Neural progenitor cell (in vitro differentiated cells): ENCODE data around the gene CPHXL. TPM values are rescaled to one million over a fixed set of nuclear protein-coding genes. Genes with fewer than 3 reads are reported as not detected.

Experiments used
- DNase-seq: peaks from one replicate; pipeline ENCODE4 v3.0.0-alpha.2; 2016; ENCODE audit warnings: low spot score
- H2AFZ ChIP-seq: fragments of 200-600 bp; sonication (generic); replicated peaks from 2 replicates; pipeline ENCODE4 v1.6.1; 2016; ENCODE audit warnings: antibody characterized with exemption
- H3F3A ChIP-seq: fragments of 200-600 bp; sonication (generic); 2 replicates; pipeline ENCODE4 v1.6.1; 2016; ENCODE audit warnings: antibody characterized with exemption, low read depth
- H3K27ac ChIP-seq: fragments of 200-600 bp; sonication (generic); 2 replicates; pipeline ENCODE4 v1.5.1; 2016; ENCODE audit warnings: mild to moderate bottlenecking
- H3K27me3 ChIP-seq: fragments of 200-600 bp; sonication (generic); 2 replicates; pipeline ENCODE4 v1.6.1; 2016; ENCODE audit warnings: mild to moderate bottlenecking, moderate library complexity
- H3K36me3 ChIP-seq: fragments of 200-600 bp; sonication (generic); 2 replicates; pipeline ENCODE4 v1.5.1; 2016
- H3K4me1 ChIP-seq: fragments of 200-600 bp; sonication (generic); 2 replicates; pipeline ENCODE4 v1.6.1; 2016; ENCODE audit warnings: mixed run types
- H3K4me2 ChIP-seq: fragments of 200-600 bp; sonication (generic); 2 replicates; pipeline ENCODE4 v1.6.1; 2016
- H3K4me3 ChIP-seq: fragments of 200-600 bp; sonication (generic); 2 replicates; pipeline ENCODE4 v1.5.1; 2016
- H3K79me2 ChIP-seq: fragments of 200-600 bp; sonication (generic); 2 replicates; pipeline ENCODE4 v1.6.1; 2016; ENCODE audit warnings: low read depth
- H3K9ac ChIP-seq: fragments of 200-600 bp; sonication (generic); 2 replicates; pipeline ENCODE4 v1.6.1; 2016
- H3K9me3 ChIP-seq: fragments of 200-600 bp; sonication (generic); 2 replicates; pipeline ENCODE4 v1.5.1; 2016; ENCODE audit warnings: low read depth
- H4K20me1 ChIP-seq: fragments of 200-600 bp; sonication (generic); 2 replicates; pipeline ENCODE4 v1.6.1; 2016; ENCODE audit warnings: low read depth
- H3K27ac Mint-ChIP-seq: 3 replicates; pipeline ENCODE4 v1.8.0; 2021; ENCODE audit warnings: mixed read lengths
- H3K27me3 Mint-ChIP-seq: 2 replicates; pipeline ENCODE4 v1.8.0; 2022; ENCODE audit warnings: low read depth, mild to moderate bottlenecking, inconsistent platforms, moderate library complexity, mixed read lengths; ENCODE audit not compliant: insufficient read depth
- H3K36me3 Mint-ChIP-seq: 3 replicates; pipeline ENCODE4 v1.8.0; 2021; ENCODE audit warnings: mixed read lengths
- H3K4me1 Mint-ChIP-seq: 3 replicates; pipeline ENCODE4 v1.8.0; 2021; ENCODE audit warnings: mixed read lengths
- H3K4me3 Mint-ChIP-seq: 3 replicates; pipeline ENCODE4 v1.8.0; 2021; ENCODE audit warnings: mild to moderate bottlenecking, moderate library complexity, mixed read lengths
- H3K9me3 Mint-ChIP-seq: 3 replicates; pipeline ENCODE4 v1.8.0; 2020; ENCODE audit warnings: mixed read lengths
- CTCF ChIP-seq: fragments of 200-600 bp; sonication (generic); IDR thresholded peaks from 2 replicates; pipeline ENCODE4 v1.5.1; 2017; ENCODE audit warnings: antibody characterized with exemption, mild to moderate bottlenecking
- EZH2 ChIP-seq: fragments of 200-600 bp; sonication (generic); IDR thresholded peaks from 2 replicates; pipeline ENCODE4 v1.6.1; 2017; ENCODE audit warnings: antibody characterized with exemption, mild to moderate bottlenecking, moderate library complexity
- EZH2phosphoT487 ChIP-seq: fragments of 200-600 bp; sonication (generic); IDR thresholded peaks from 2 replicates; pipeline ENCODE4 v1.6.1; 2017; ENCODE audit warnings: antibody characterized with exemption
- total RNA-seq: library from RNA; depleted of rRNA; stranded (reverse); fragments of >200 nt; gene quantifications from 2 replicates; pipeline ENCODE4 v1.2.3, GENCODE V29; 2015; ENCODE audit warnings: low replicate concordance

CPHXL gene
- total RNA-seq, 1 donor from 2014 or later = not detected

- no peaks in the 10 kb centered on the region for H3K4me1 ChIP-seq
- no peak for DNase-seq
- H3K4me1 Mint-ChIP-seq = peaks cover 2% of the 10 kb centered on the region
- no peaks in the 10 kb centered on the region for H3F3A ChIP-seq
- no peaks in the 10 kb centered on the region for H3K36me3 Mint-ChIP-seq
- no peak overlapping the region for H3K4me2 ChIP-seq
- H3K9me3 Mint-ChIP-seq = no peaks in the 10 kb centered on the region
- no peak overlapping the region for H3K4me3 ChIP-seq
- no peaks in the 10 kb centered on the region for H3K36me3 ChIP-seq
- H3K79me2 ChIP-seq = no peaks in the 10 kb centered on the region
- H3K9me3 ChIP-seq = no peaks in the 10 kb centered on the region
- no peak overlapping the region for H3K4me3 Mint-ChIP-seq
- no peak overlapping the region for H3K9ac ChIP-seq
- no peak overlapping the region for H2AFZ ChIP-seq
- H4K20me1 ChIP-seq = no peaks in the 10 kb centered on the region
- no peak for TF ChIP-seq CTCF
- TF ChIP-seq EZH2phosphoT487 = no peak
- no peak for TF ChIP-seq EZH2
- H3K27ac ChIP-seq = no peak overlapping the region
- peaks cover 8% of the 10 kb centered on the region for H3K27me3 ChIP-seq
- H3K27ac Mint-ChIP-seq = no peak overlapping the region
- H3K27me3 Mint-ChIP-seq = peaks cover 3% of the 10 kb centered on the region
Observed at GRCh38 chr16:75761108-75761507, 34.8 kb upstream of the CPHXL start.

DNA sequence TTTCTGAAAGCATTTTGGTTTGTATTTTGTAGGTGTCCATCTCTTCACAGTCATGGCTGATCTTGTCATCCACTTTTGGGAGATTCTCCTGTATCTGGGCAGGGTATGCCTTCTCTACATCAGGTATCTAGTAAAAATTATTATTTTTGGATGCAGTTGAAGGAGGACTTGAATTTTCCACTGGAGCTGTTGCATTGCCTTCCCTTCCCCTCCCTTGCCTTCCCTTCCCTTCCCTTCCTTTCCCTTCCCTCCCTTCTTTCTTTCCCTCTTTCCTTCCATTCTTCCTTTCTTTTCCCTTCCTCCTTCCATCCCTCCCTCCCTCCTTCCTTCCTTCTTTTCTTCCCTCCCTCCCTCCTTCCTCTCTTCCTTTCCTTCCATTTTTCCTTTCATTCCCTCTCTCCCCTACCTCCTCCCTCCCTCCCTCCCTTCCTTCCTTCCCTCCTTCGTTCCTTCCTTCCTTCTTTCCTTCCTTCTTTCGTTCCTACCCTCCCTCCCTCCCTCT, 33.8 kb upstream of the CPHXL start:
- H4K20me1 ChIP-seq = no peaks in the 10 kb centered on the region
- no peak overlapping the region for H3K4me2 ChIP-seq
- no peak overlapping the region for H3K9ac ChIP-seq
- no peak overlapping the region for H3K4me3 ChIP-seq
- H3K27ac ChIP-seq = no peak overlapping the region
- peaks cover 3% of the 10 kb centered on the region for H3K27me3 Mint-ChIP-seq
- H3K9me3 Mint-ChIP-seq = no peaks in the 10 kb centered on the region
- no peaks in the 10 kb centered on the region for H3F3A ChIP-seq
- no peaks in the 10 kb centered on the region for H3K79me2 ChIP-seq
- H3K27me3 ChIP-seq = no peaks in the 10 kb centered on the region
- no peaks in the 10 kb centered on the region for H3K36me3 Mint-ChIP-seq
- peaks cover 2% of the 10 kb centered on the region for H3K4me1 Mint-ChIP-seq
- no peaks in the 10 kb centered on the region for H3K9me3 ChIP-seq
- no peaks in the 10 kb centered on the region for H3K36me3 ChIP-seq
- H3K27ac Mint-ChIP-seq = no peak overlapping the region
- H3K4me1 ChIP-seq = no peaks in the 10 kb centered on the region
- no peak overlapping the region for H3K4me3 Mint-ChIP-seq
- no peak overlapping the region for H2AFZ ChIP-seq
- no peak for DNase-seq
- no peak for TF ChIP-seq CTCF
- TF ChIP-seq EZH2 = no peak
- TF ChIP-seq EZH2phosphoT487 = no peak

DNA sequence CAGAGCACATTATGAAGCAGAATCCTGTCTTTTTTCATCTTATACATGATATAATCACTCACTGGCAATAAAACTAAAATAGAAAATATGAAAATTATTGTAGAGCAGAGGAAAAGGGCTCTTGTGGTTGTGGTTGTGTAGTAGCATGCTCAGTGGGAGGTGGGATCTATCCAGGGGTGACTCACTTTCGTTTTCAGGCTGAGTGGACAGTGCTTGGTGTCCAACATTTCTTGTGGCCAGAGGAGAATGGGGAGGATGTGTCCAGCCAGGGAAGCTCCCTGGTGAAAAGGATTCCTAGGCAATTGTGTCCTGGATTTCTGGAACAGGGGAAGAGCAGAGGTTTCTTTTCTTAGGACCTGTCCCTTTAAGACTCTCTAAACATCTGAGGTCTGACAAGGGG, 31.9 kb upstream of the CPHXL start:
- H3K27me3 ChIP-seq = no peaks in the 10 kb centered on the region
- H3K4me1 Mint-ChIP-seq = no peaks in the 10 kb centered on the region

More for the DNA sequence above, 31.9 kb upstream of the CPHXL start:
- H3K27ac ChIP-seq = no peak overlapping the region
- Mint-ChIP-seq H3K36me3 (no peaks in the 10 kb centered on the region), H3K9me3 (peaks cover 2% of the 10 kb centered on the region), H3K27ac (no peak overlapping the region), H3K27me3 (peaks cover 3% of the 10 kb centered on the region), H3K4me3 (no peak overlapping the region)
- no peaks in the 10 kb centered on the region for H3K4me1 ChIP-seq
- H3K36me3 ChIP-seq = no peaks in the 10 kb centered on the region
- no peaks in the 10 kb centered on the region for H3F3A ChIP-seq
- no peak overlapping the region for H3K4me2 ChIP-seq
- H3K79me2 ChIP-seq = no peaks in the 10 kb centered on the region
- no peak overlapping the region for H3K4me3 ChIP-seq
- no peaks in the 10 kb centered on the region for H3K9me3 ChIP-seq
- H2AFZ ChIP-seq = no peak overlapping the region
- no peak overlapping the region for H3K9ac ChIP-seq
- TF ChIP-seq EZH2 = no peak
- TF ChIP-seq CTCF = no peak
- TF ChIP-seq EZH2phosphoT487 = no peak
- no peaks in the 10 kb centered on the region for H4K20me1 ChIP-seq
- DNase-seq = no peak
